Measurements from ENCODE around the gene NLRP3. TPM values are rescaled to one million over a fixed set of nuclear protein-coding genes. Genes with fewer than 3 reads are reported as not detected.

Gene NLRP3
- total RNA-seq, 1 experiment from 2014 or later, result not detected

GRCh38 chr1:247487057-247487456 lies 71.1 kb downstream of the NLRP3 start:
- H3K9me3 ChIP-seq (ENCODE audit: control insufficient read depth, low read depth, low read length), result no peaks in the 10 kb centered on the region
- no peaks in the 10 kb centered on the region for H3K27me3 ChIP-seq (ENCODE audit: insufficient read depth, low read length)
- no peak overlapping the region for H2BK15ac ChIP-seq (ENCODE audit: low read depth, low read length)
- no peaks in the 10 kb centered on the region for H3K4me1 ChIP-seq (ENCODE audit: insufficient read depth, low read length)
- no peak overlapping the region for H3K4me3 Mint-ChIP-seq
- no peak overlapping the region for H3K27ac Mint-ChIP-seq
- H3K27me3 Mint-ChIP-seq (ENCODE audit: low read depth), result no peaks in the 10 kb centered on the region
- no peak overlapping the region for H2AFZ ChIP-seq (ENCODE audit: low read length)
- H4K8ac ChIP-seq (replicated peaks; ENCODE audit: insufficient read length, low read depth, low read length), result no peak overlapping the region
- no peak overlapping the region for H2BK20ac ChIP-seq (ENCODE audit: low read depth, low read length, poor library complexity, severe bottlenecking)
- no peak overlapping the region for H3T11ph ChIP-seq (ENCODE audit: low read length)
- peak; percentile 38 for DNase-seq
- H4K5ac ChIP-seq (ENCODE audit: insufficient read length, low read depth, low read length), result no peak overlapping the region
- no peak overlapping the region for H3K18ac ChIP-seq (ENCODE audit: insufficient read length, low read depth, low read length)
- H2BK12ac ChIP-seq (ENCODE audit: insufficient read length, low read depth, low read length), result no peak overlapping the region
- no peak overlapping the region for H3K4me2 ChIP-seq (ENCODE audit: insufficient read depth, insufficient read length, low read length)
- no peak overlapping the region for H3K9ac ChIP-seq (ENCODE audit: extremely low read depth, insufficient read length, low read length)
- H4K91ac ChIP-seq (ENCODE audit: insufficient read length, low read depth, low read length), result no peak overlapping the region
- H4K20me1 ChIP-seq (ENCODE audit: control insufficient read depth, insufficient read depth, insufficient read length), result no peaks in the 10 kb centered on the region
- no peak overlapping the region for H3K4ac ChIP-seq (ENCODE audit: low read depth, low read length)
- H3K14ac ChIP-seq (ENCODE audit: insufficient read depth, low read length), result no peak overlapping the region
- no peaks in the 10 kb centered on the region for H3K79me2 ChIP-seq (ENCODE audit: insufficient read depth, low read length)
- 0 out of 4 replicates have a peak, but pooled peaks cover 0 to 2% of the 10 kb centered on the region in 2 experiments for H3K4me1 Mint-ChIP-seq
- H3K36me3 Mint-ChIP-seq (ENCODE audit: insufficient read depth in 1 of 3, low read depth in 3 of 3), result no peaks in the 10 kb centered on the region
- H2AK5ac ChIP-seq (ENCODE audit: insufficient read length, low read length), result no peak overlapping the region
- H2BK5ac ChIP-seq (ENCODE audit: insufficient read length, low read length), result no peak overlapping the region
- no peak overlapping the region for H2BK120ac ChIP-seq (ENCODE audit: low read depth, low read length, poor library complexity, severe bottlenecking)
- no peaks in the 10 kb centered on the region for H3K9me3 Mint-ChIP-seq
- no peaks in the 10 kb centered on the region for H3K79me1 ChIP-seq (ENCODE audit: insufficient read depth, low read depth, low read length, poor library complexity, severe bottlenecking)
- H3K56ac ChIP-seq (ENCODE audit: insufficient read length, low read depth, low read length), result no peak overlapping the region
- peak; percentile 78 for TF ChIP-seq CTCF (conservative IDR thresholded peaks at IDR 0.05)
- no peak overlapping the region for H3K27ac ChIP-seq (ENCODE audit: insufficient read length, low read depth, low read length)
- no peaks in the 10 kb centered on the region for H3K23me2 ChIP-seq (ENCODE audit: insufficient read length, low read depth, low read length, poor library complexity, severe bottlenecking)
- no peak overlapping the region for H3K23ac ChIP-seq (ENCODE audit: insufficient read length, low read depth, low read length)

Data from H9 (cell line).